Neural progenitor cell (in vitro differentiated cells): ENCODE results near the gene TRAK1.

Experiments
- EZH2 ChIP-seq: fragments of 200-600 bp; sonication (generic); IDR thresholded peaks from 2 replicates; pipeline ENCODE4 v1.6.1; 2017; ENCODE audit warnings: antibody characterized with exemption, mild to moderate bottlenecking, moderate library complexity
- EZH2phosphoT487 ChIP-seq: fragments of 200-600 bp; sonication (generic); IDR thresholded peaks from 2 replicates; pipeline ENCODE4 v1.6.1; 2017; ENCODE audit warnings: antibody characterized with exemption
- TF ChIP-seq, protein P1 (sequence below): fragments of 200-600 bp; sonication (generic); IDR thresholded peaks from 2 replicates; pipeline ENCODE4 v1.5.1; 2017; ENCODE audit warnings: antibody characterized with exemption, mild to moderate bottlenecking

DNA sequence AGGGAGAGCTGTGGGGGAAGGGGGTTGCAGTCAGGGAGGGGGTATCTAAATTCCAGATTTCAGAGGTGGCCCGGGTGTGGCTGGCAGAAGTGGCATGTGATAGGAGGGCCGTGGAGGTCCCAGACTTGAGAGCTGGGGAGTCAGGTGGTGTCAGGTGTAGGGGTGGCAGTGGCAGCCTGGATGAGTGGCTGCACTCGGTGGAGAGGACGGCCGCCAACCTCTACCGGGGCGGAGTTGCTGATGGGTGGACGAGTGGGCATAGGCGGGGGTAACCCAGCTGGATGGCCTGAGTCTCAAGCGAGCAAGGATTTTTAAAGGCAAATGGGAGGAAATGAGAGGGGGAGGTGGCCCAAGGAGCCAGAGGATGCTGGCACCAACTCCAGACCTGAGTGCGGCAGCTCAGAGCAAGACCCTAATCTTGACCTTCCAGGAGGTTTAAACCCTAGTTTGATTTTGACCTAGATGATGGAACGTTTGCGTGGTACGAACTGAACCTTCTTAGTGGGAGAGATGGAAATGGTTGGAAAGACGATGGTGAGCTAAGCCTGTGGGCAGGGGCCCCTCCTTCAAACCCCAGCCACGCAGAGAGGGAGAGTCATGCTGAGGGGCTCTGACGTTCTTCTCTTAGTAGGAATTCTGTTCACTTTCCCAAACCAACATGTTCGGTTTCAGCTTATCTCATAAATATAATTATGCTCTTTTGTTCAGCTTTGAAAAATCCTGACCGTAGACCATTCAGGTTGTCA lies 8.0 kb downstream of the TRAK1 start:
- TF ChIP-seq, protein P1, sequence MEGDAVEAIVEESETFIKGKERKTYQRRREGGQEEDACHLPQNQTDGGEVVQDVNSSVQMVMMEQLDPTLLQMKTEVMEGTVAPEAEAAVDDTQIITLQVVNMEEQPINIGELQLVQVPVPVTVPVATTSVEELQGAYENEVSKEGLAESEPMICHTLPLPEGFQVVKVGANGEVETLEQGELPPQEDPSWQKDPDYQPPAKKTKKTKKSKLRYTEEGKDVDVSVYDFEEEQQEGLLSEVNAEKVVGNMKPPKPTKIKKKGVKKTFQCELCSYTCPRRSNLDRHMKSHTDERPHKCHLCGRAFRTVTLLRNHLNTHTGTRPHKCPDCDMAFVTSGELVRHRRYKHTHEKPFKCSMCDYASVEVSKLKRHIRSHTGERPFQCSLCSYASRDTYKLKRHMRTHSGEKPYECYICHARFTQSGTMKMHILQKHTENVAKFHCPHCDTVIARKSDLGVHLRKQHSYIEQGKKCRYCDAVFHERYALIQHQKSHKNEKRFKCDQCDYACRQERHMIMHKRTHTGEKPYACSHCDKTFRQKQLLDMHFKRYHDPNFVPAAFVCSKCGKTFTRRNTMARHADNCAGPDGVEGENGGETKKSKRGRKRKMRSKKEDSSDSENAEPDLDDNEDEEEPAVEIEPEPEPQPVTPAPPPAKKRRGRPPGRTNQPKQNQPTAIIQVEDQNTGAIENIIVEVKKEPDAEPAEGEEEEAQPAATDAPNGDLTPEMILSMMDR = no peak
- TF ChIP-seq EZH2phosphoT487 (no peak), EZH2 (no peak)
